C4-2B (cell line): ENCODE data around the gene TRAPPC2B.

Source experiments
- CTCF ChIP-seq: fragments of 450-650 bp; conservative IDR thresholded peaks from 2 replicates; pipeline ENCODE4 v1.5.1; 2017; ENCODE audit warnings: mild to moderate bottlenecking
- ZFX ChIP-seq: fragments of 450-650 bp; IDR thresholded peaks from 2 replicates; pipeline ENCODE4 v1.6.1; 2017

DNA sequence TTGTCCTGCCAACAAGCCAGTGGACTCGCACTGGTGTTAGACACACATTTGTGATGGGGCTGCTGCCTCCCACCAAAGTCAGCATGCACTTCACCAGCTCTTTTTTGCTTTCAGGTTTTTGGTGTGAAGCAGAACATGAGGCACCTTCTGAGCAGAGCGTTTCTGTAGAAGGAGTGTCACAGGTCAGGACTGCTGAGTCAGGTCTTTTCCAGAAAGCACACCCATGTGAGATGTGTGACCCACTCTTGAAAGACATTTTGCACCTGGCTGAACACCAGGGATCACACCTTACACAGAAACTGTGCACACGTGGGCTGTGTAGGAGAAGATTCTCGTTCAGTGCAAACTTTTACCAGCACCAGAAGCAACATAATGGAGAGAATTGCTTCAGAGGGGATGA lies 7.4 kb upstream of the TRAPPC2B start:
- TF ChIP-seq CTCF: no peak
- TF ChIP-seq ZFX: no peak
